Myocyte (in vitro differentiated cells): Measurements from ENCODE around the gene DHX16. TPM values are rescaled to one million over a fixed set of nuclear protein-coding genes. Genes with fewer than 3 reads are reported as not detected.
"Not testable (repeated sequence)": the region's sequence is repeated elsewhere in the genome, so short reads cannot be mapped to it uniquely, and the experiment has no call there.

ENCODE experiments used
- DNase-seq: peaks from one replicate; pipeline ENCODE4 v3.0.0-alpha.2; 2012; ENCODE audit warnings: low read depth
- polyA plus RNA-seq: library from polyadenylated mRNA; unstranded; fragments of >200 nt; gene quantifications from one replicate; pipeline ENCODE4 v1.2.1, GENCODE V29; 2012; ENCODE audit warnings: missing spikeins
- total RNA-seq: library from RNA; depleted of rRNA; stranded (reverse); fragments of >200 nt; gene quantifications from 2 replicates; pipeline ENCODE4 v1.2.3, GENCODE V29; 2014

Gene DHX16
- total RNA-seq = 25.3 and 28.8 TPM in 2 replicates
- polyA plus RNA-seq = 30.4 TPM

DNA sequence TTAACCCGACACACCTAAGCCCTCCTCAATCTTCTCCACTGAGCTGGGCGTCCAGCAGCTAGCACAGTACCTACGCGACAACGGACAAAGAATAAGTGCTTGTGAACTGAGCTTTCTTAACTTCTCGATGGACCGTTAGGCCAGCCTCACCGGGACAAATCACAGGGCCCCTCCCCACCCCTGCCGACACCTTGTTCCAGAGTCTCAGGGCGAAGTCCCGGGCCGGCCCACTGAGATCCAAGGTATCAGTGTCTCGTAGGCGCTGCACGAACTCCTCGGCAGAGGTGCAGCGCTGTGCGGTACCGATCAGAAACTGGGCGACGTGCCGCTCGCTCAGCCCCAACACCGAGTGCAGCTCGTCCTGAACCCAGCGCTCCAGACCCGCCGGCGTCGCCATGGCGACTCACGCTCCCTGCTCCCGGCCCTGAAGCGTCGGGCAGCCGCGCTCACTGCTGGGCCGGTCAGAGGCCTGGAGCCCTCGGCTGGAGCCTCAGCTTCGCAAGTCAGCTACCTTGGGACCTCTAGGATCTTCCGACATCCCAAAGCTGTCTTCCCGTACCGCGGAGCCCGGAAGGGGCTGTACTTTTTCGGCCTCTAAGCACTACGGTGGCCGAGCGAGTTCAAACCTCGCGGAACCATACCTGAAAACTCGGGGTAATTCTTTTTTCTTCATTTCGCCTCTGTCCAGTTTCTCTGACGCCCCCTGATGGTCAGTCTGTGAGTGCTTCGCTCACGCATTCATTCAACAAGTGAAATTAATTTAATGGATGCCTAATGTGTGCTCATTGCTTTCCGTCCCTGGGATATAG lies at the start of gene DHX16:
Gene DHX16 (minus strand): TSS at position 562 of the 809 bp plus-strand sequence. CDS start 165 bp downstream, at position 397.
- peak; percentile 99 for DNase-seq

DNA sequence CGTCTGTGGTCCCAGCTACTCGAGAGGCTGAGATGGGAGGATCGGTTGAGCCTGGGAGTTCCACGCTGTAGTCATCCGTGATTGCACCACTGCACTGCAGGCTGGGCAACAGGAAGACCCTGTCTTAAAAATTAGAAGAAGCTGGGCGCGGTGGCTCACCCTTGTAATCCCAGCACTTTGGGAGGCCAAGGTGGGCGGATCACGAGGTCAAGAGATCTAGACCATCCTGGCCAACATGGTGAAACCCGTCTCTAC lies 49.1 kb upstream of the DHX16 start:
- not testable (repeated sequence) for DNase-seq

DNA sequence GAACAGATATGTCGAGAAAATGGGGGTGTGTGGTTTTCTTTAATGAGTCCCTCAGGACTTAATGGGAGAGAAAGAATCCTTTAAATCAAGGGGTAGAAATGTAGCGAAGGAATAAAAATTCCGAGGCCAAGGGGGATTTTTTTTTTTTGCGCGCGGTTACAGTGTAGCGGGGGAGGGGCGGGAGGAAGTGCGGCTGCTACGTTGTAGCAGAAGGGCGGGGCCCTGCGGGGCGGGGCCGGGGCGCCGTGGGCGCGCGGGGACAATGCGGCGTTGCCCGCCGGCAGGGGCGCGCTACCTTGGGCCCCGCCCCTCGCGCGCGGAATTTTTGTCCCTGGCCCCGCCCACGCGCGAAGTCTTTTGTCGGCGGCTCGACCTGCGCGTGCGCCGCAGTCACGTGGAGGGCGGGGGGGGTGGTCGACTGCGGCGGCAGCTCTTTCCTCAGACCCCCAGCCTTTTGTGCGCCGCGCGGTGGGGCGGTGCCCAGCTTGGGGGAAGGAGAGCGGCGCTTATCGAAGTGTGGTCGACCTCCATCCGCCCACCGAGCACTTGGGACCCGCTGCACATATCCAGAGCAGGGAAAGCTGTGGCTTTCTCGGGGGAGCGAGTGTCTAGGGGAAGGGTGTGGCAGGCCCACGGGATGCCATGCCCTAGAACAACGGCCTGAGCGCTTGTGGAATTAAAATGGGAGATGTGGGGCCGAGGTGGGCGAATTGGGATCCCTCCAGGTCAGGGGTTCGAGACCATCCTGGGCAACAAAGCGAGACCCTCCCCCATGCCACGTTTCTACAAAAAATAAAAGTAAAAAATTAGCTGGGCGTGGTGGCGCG lies 48.6 kb upstream of the DHX16 start:
- peak; percentile 90 for DNase-seq

DNA sequence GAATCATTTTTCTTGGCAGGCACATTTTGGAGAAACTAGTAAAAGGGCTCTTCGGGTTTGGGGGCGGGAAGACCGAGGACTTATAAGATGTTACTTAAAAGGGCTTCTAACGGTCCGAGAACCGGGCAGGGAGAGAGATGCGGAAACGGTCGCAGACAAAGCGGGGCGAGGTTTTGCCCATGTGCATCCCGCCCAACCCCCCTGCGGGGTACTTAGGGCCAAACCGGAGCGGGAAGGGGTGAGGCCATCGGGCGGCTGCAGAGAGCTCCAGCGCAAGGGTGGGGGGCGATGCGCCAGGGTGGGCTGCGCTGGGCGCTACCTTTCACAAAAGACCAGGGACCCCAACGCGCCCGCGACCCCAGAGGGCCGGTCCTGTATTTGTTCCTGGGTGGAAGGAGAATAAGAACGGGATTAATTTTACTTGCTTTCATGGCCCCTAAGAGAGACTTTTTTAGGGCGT lies 48.0 kb upstream of the DHX16 start:
- peak; percentile 74 for DNase-seq

DNA sequence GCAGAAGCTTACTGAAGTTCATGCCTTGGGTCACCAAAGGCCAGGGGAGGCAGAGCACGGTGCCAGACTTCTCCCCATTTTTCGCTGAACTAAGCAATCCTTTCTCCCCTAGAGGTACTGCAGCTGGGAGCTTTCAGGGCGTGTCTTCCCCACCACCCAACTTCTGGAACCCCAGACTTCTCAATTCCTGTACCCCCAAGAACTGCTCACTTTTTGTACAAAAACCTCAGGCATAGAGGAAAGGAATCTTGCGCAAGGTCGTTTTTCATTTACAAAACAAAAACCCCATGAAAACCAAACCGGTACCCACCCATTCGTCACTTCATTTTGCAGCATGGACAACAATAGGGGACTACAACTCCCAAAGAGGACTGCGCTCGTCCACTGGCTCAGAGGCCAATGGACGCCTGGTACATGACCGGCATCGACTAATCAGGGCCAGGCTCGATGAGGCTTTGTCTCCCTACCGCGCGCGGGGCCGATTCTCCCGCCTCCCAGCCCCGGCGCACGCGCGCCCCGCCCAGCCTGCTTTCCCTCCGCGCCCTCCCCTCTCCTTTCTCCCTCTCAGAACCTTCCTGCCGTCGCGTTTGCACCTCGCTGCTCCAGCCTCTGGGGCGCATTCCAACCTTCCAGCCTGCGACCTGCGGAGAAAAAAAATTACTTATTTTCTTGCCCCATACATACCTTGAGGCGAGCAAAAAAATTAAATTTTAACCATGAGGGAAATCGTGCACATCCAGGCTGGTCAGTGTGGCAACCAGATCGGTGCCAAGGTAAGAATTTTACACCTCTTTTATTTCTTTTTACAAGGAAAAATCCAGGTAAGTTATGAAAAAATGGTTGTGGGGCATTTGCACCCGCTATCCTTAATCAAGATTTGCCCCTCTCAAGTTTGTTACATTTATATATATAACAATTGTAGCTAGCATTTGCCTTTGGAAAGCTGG lies 47.3 kb upstream of the DHX16 start, which contains the start of gene TUBB:
Gene TUBB (plus strand): TSS at position 562 of the 947 bp plus-strand sequence. CDS start 155 bp downstream, at position 717.
- peak; percentile 99 for DNase-seq

DNA sequence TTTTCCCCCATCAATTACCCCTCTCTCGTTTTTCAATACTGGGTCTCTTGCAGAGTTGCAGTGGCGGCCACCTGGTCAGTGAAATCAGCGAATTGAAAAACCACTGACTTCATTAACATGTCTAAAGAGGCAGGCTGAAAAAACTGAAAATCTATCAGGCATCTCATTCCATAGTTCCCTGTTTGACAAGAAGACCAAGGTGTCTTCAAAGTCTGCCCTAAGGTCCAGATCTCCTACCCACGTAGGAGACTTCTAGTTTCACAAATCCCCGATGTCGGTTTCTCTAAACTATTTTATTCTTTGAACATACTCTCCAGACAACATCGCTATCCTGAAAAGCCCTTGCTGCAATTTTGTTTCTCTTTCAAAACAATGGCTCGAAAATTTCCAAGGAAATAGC lies 46.5 kb upstream of the DHX16 start:
- DNase-seq = no peak

DNA sequence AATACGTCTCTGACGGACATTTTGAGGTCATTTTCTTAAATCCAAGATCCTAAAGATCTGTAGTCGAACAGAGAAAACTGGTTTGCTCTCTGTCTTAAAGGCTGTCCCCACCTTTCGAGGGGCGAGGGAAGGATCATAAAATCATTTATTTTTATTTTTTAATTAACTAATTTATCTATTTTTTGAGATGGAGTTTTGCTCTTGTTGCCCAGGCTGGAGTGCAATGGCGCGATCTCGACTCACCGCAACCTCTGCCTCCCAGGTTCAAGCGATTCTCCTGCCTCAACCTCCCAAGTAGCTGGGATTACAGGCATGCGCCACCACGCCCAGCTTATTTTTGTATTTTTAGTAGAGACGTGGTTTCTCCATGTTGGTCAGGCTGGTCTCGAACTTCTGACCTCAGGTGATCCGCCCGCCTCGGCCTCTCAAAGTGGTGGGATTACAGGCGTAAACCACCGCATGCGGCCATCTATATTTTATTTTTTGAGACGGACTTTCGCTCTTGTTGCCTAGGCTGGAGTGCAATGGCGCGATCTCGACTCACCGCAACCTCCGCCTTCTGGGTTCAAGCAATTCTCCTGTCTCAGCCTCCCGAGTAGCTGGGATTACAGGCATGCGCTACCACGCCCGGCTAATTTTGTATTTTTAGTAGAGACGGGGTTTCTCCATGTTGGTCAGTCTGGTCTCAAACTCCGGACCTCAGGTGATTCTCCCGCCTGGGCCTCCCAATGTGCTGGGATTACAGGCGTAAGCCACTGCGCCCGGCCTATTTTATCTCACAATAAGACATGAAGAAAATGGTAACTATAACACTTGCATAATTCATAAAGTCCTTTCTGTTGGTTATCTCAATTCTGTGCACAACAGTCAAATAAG lies 45.3 kb upstream of the DHX16 start:
- not testable (repeated sequence) for DNase-seq

DNA sequence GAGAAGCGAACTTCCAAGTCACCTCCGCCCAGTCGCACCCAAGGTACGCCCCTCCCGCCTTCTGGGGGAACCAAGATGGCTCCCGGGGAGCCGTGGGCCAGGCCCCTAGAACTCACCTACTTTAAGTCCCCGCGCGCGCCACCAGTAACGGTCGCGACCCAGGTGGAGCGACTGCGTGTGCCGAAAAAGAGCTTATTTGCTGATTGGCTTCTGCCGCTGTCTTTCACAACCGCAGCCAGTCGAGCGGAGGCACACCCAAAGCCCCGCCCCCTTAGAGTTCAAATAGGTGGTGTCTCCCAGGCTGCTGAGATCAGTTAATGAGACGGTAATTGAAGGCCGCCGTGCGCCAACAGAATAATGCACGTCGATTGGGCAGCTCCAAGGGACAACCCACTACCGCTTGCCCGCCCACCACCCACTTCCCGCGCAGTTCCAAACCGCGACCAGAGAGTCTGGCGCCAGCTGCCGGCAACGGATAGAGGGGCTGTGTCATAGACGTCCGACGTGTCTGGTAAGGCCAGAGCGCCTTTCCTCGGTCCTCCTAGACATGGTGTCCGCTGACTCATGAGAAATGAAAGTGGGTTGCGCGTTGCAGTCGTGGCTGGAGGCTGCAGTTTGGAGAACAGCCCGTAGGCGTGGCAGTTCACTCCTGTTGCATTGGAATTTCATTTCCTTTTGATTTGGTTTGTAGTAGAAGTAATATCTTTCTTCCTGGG lies 44.5 kb upstream of the DHX16 start, which contains the start of gene MDC1:
Gene MDC1 (minus strand): TSS at position 153 of the 716 bp plus-strand sequence. CDS start 2,106 bp downstream, outside the sequence.
- DNase-seq = peak; percentile 100

DNA sequence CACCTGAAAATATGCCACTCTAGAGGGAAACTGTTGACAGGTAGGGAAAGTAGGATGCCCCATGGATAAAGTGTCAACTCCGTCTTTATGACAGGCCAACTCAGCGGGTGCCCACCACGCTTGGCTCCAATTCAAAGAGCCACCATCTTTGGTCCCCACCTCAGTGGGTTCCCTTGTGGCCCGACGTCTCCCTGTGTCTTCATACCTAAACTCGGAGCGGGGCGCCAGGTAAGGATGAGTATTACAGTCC lies 44.0 kb upstream of the DHX16 start:
- DNase-seq = no peak

DNA sequence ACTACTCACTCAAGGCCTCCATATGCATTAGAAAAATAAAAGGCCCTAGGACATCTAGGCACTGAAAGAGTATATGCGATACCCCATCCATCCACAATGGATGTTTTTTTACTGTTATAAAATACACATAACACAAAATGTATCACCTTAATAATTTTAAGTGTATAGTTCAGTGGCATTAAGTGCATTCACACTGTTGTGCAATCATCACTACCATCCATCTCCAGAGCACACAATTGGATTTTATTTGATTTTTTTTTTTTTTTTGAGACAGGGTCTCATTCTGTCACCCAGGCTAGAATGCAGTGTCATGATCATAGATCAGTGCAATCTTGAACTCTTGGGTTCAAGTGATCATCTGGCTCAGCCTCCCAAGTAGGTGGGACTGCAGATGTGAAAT lies 41.5 kb upstream of the DHX16 start:
- DNase-seq = no peak

DNA sequence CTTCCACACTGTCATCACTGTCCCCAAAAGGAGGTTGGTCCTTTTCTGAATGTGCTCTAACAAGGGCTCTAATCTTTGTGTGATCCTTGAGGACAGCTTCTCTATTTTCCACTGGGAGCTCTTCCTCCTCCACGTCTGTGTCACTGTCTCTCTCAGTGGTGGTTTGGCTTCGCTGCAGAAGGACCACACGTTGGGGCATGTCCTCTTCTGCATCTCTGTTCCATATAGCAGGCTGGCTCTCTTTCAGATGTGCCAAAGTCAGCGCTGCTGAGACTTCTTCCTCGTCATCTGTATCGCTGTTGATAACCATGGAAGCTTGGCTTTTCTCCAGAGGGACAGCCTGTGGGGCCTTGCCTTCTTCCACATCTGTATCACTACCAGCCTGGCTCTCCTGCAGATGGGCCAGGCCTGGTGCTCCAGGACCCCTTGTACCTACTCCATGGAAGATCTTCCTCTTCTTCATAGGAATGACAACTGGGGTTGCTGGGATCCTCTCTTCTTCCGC lies 39.7 kb upstream of the DHX16 start:
- DNase-seq = no peak

DNA sequence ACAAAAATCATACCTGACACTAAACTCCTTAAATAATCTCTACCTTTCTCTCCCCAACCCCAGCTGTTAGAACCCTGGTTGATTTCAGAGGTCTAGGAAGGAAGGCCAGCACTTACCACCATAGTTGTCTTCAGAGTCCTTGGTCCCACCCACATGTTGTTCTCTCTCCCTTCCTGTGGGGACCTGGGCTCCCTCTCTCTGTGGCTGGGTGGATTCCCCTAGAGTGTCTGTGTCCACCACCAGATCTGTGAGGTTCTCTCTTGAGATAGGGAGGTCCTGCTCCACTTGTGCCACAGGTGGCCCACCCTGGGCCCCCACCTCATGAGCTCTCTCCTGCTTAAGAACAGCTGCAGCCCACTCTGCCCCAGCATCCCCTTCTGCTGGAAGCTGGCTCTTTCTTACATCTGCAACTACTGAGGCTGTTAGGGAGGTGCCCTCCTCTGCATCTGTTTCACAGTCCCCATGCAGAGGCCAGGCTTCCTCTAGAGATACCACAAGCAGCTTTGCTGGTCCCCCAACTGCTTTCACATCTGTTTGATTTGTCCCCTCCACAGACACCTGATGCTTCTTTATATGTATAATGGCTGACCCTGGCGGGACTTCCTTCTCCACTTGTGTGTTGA lies 39.1 kb upstream of the DHX16 start:
- DNase-seq = no peak

DNA sequence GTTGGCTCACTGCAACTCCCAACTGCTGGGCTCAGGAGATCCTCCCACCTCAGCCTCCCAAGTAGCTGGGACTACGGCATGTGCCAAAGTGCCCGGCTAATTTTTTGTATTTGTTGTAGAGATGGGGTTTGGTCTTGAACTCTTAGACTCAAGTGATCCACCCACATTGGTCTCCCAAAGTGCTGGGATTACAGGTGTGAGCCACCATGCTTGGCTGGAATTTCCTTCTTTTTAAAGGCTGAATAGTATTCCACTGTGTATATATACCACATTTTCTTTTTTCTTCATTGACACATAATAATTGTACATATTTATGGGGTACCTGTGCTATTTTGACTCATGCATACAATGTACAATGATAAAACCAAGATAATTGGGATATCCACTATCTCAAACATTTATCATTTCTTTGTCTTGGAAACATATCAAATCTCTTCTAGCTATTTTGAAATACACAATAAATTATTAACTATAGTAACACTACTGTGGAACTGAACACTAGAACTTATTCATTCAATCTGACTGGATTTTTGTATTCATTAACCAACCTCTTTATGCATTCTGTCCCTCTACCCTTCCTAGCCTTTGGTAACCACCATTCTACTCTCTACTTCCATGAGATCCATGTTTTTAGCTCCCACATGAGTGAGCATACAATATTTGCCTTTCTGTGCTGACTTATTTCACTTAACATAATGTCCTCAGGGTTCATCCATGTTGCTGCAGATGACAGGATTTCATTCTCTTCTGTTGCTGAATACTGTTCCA lies 36.5 kb upstream of the DHX16 start:
- no peak for DNase-seq

DNA sequence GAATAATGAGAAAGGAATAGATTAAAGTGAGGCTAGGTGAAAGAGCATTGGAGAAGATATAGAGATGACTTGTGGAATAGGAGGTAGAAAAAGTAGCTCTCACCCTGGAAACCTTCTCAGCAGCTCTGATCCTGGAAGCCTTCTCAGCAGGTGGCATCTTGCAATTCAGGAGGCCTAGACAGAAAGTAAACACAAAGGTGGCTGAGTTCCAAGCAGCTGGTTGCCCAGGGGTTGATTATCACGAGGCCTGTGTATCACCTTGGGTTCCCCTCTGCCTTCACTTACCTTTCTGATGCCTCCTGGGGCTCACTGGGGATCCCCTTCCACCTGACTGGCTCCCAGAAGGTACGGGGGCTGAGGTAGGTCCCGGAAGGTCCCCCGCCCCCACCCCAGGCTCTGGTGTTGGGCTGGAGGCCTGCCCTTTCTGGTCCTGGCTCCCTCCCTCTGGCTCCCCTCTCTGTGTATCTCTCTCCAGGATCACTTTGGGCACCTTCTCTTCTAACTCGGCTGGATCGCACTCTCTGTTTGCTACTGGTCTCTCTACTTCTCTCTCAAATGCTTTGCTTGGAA lies 34.6 kb upstream of the DHX16 start:
- DNase-seq = no peak

DNA sequence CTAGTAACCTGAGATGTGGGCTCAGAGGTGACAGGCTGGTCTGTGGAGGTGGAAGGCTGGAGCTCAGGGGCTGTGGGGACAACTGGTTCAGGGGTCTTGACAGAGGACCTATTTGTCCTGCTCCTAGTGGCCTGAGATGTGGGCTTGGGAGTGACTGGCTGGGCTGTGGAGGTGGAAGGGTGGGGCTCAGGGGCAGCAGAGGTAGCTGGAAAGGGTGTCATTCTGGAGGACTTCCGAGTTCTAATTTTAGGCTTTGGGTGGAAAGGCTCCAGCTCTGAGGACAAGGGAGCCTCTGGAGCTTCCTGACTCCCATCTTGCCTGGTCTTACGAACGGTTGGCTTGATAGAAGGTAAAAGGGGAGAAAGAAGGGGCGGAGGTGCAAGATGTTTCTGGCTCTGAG lies 32.8 kb upstream of the DHX16 start:
- DNase-seq = no peak

DNA sequence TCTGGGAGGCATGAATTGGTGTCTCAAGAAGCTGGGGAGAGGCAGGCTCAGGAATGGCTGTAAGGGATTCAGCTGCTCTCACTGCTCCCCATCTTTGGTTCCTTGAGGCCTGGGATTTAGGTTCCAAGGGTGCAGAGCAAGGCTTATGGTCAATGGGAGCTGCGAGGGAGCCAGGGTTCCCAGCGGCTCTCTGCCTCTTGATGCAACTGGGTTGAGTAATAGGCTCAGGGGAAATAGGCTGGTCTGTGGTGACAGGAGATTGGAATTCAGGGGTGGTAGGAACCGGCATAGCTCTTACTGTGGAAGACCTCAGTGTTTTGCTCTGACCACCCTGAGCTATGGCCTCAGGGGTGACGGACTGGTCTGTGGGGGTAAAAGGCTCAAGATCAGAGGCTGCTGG lies 31.0 kb upstream of the DHX16 start:
- no peak for DNase-seq

DNA sequence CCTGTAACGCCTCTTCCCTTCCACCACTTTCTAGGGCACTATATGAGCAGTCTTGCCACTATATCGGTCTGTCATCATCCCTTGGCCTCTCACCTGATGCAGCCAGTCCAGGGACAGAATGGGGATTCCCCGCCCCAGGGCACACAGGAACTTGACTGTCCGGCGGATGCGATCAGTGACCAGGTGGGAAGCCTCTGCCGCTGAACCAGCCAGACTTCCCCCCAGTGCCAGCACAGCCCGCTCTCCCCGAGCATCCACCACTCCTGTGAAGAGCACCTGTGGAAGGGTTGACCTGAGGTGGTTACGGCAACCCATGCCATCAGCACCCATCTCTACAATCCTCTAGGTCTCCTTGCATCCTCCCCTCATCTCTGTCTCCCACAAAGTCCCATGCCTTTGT lies 30.2 kb upstream of the DHX16 start:
- no peak for DNase-seq

DNA sequence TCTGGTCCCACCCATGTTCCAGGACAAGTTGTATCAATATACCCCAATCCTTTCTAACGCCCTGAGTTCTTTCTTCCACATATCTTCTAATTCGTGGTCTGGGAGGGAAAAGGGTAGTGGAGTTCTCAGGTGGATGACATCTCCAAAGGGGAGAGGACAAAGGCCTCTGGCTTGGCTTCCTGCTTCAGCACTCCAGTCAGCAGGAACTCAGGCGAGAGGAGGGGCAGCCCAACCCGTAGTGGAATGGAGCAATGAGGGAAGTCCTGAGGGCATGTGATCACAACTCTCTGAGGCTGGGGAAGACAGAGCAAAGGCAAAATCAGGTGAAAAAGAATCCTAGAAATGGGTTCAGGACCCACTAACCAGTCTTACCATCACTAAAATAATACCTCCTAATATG lies 27.5 kb upstream of the DHX16 start:
- DNase-seq = no peak
